Heart left ventricle (tissue), 16 donors: ENCODE measurements around the gene BCR. TPM values are rescaled to one million over a fixed set of nuclear protein-coding genes. Genes with fewer than 3 reads are reported as not detected.

Experiments used
- ATAC-seq, 4 donors: fragments of 200-7000 bp; cut with Tn5 transposase; one replicate each; pipeline ENCODE4 v1.9.1; 2020 to 2022; ENCODE audit warnings: moderate library complexity in 4 of 4, mild to moderate bottlenecking in 3 of 4, moderate number of reproducible peaks in 1 of 4
- DNase-seq, 5 donors: peaks; one replicate each; pipeline ENCODE4 v3.0.0-alpha.2; 2020
- H3K27ac ChIP-seq, 12 donors: fragments of 200-600 bp; sonication (generic) in 4 of 12; one replicate each; pipeline versions ENCODE4 v1.5.0 to v1.8.0; 2016 to 2022; ENCODE audit warnings: mild to moderate bottlenecking in 2 of 12
- H3K27me3 ChIP-seq, 9 donors: fragments of 200-600 bp; sonication (generic) in 2 of 9; one replicate each; pipeline versions ENCODE4 v1.5.1 to v1.8.0; 2016 to 2022; ENCODE audit warnings: mild to moderate bottlenecking in 3 of 9
- H3K36me3 ChIP-seq, 9 donors: fragments of 200-600 bp; sonication (generic) in 2 of 9; one replicate each; pipeline versions ENCODE4 v1.5.0 to v1.8.0; 2018 to 2022; ENCODE audit warnings: mild to moderate bottlenecking in 2 of 9
- H3K4me1 ChIP-seq, 12 donors: fragments of 200-600 bp; sonication (generic) in 4 of 12; one replicate each; pipeline versions ENCODE4 v1.5.0 to v1.8.0; 2016 to 2022; ENCODE audit warnings: mild to moderate bottlenecking in 3 of 12
- H3K4me3 ChIP-seq, 12 donors: fragments of 200-600 bp; sonication (generic) in 4 of 12; one replicate each; pipeline versions ENCODE4 v1.5.0 to v1.8.0; 2017 to 2022; ENCODE audit warnings: mild to moderate bottlenecking in 9 of 12, moderate library complexity in 4 of 12
- H3K9me3 ChIP-seq, 12 donors: fragments of 200-600 bp; sonication (generic) in 4 of 12; one replicate each; pipeline versions ENCODE4 v1.5.0 to v1.8.0; 2016 to 2022; ENCODE audit warnings: mild to moderate bottlenecking in 1 of 12
- CTCF ChIP-seq, 12 donors: fragments of 200-600 bp; sonication (generic) in 4 of 12; IDR thresholded peaks; one replicate each; pipeline versions ENCODE4 v1.5.0 to v1.8.0; 2018 to 2022; ENCODE audit warnings: antibody characterized with exemption in 12 of 12, mild to moderate bottlenecking in 5 of 12
- POLR2A ChIP-seq, 2 donors: fragments of 450-650 bp; IDR thresholded peaks; one replicate each; pipeline ENCODE4 v1.6.1; 2017; ENCODE audit warnings: antibody characterized with exemption in 2 of 2, mild to moderate bottlenecking in 2 of 2, moderate library complexity in 2 of 2
- WGBS, 4 donors: extraction: QIAGEN DNeasy Blood & Tissue Kit in 2 of 4; methylation state at CpG; one replicate each; pipeline versions ENCODE4 v1.1.5 to v1.1.7; 2013 to 2018; 5-methylcytosine and 5-hydroxymethylcytosine counted together
- intact Hi-C, 10 donors: fragments of 100-400 bp; cut with DNase I; formaldehyde crosslinking; loops; one replicate each; pipeline versions ENCODE4 v1.11.1 to v1.14.2; 2022
- polyA plus RNA-seq, 2 donors: library from polyadenylated mRNA; stranded (reverse); fragments of 200-250 nt; gene quantifications; one replicate each; pipeline ENCODE4 v1.2.3, GENCODE V29; 2013
- total RNA-seq, 9 donors: library from RNA; depleted of rRNA in 2 of 9; stranded (reverse); fragments of >200 nt in 2 of 9; fragmentation: NEBNext Ultra II Directional in 3 of 9; extraction: Animal tissue kit (Norgen Biotek cat#: 25700) in 3 of 9; gene quantifications; one replicate each; pipeline versions ENCODE4 v1.1.0 to v1.2.4, GENCODE V29; 2016 to 2023
- donor health status: ischemic (EF 13 %, LVEDD 7.1; RV severe dilation, severe dysfunction).
- donor health status: healthy with polysubstance abuse.
- donor health status: DM: no; HTN: yes; CAD: no.
- donor health status: DM: no; HTN: no; CAD: no.
- donor health status: ischemic (EF 25% LVEDD 6.9; RV normal size, moderate dysfunction).
- donor health status: ischemic (EF 25% LVEDD 5.7; RV mildly dilated, moderate dysfunction).
- donor health status: healthy.
- donor health status: DM: yes; HTN: yes; CAD: no.
- donor health status: ischemic (EF 35%, LVEDD 5.7; RV mildly dilated, moderate dysfunction).
- donor health status: nonischemic (EF 11% LVEDD 7.7; RV severe dilation, severe dysfunction).
- donor health status: DM: yes; HTN: yes; CAD: no.
- donor health status: PGD.
- donor health status: ischemic (EF 29% LVEDD 5.4; RV normal size, mild dysfunction).
- donor health status: nonischemic (EF 23%, LVEDD 6.1; RV moderate dilation, normal function).

Gene BCR
- total and polyA plus RNA-seq, 11 donors, result 12.6 to 51.1 (median 28.7) TPM

- ATAC-seq, result no peak
- 90 to 99% (median 96%) methylated on average over 3 of the region's 3 CpGs for WGBS, 4 donors
- peak overlapping the region in 2 of 12 donors; percentile 2 to 69 for H3K27ac ChIP-seq
Observed at GRCh38 chr22:23221351-23221804, 41.1 kb downstream of the BCR start.

GRCh38 chr22:23222033-23222792 lies 41.9 kb downstream of the BCR start:
- no peaks in the 10 kb centered on the region for H3K27me3 ChIP-seq
- DNase-seq (no peak), ATAC-seq (no peak)
- no peak overlapping the region for H3K4me3 ChIP-seq
- H3K4me1 ChIP-seq, result peaks cover 36 to 100% (median 88%) of the 10 kb centered on the region in 12 donors
- 93 to 95% (median 94%) methylated on average over 11 of the region's 11 CpGs for WGBS, 4 donors
- no peak for TF ChIP-seq POLR2A (IDR thresholded peaks at IDR 0.05)
- no peak for TF ChIP-seq CTCF (IDR thresholded peaks at IDR 0.05)
- intact Hi-C loops, result loop anchor here in 3 of 10 donors (5.0 to 10.0 kb wide), 2 partner anchors 40 to 53 kb away; partner anchors contain the start of gene BCR (in 2 of the 3)
- H3K9me3 ChIP-seq, result no peaks in the 10 kb centered on the region
- peak overlapping the region in 5 of 12 donors; percentile 9 to 82 (median 72) for H3K27ac ChIP-seq
- H3K36me3 ChIP-seq, result no peaks in the 10 kb centered on the region

More at GRCh38 chr22:23221351-23221804, 41.1 kb downstream of the BCR start:
- H3K9me3 ChIP-seq, result no peaks in the 10 kb centered on the region
- no peaks in the 10 kb centered on the region for H3K27me3 ChIP-seq
- no peak overlapping the region for H3K4me3 ChIP-seq
- H3K36me3 ChIP-seq, result no peaks in the 10 kb centered on the region
- no peak for TF ChIP-seq POLR2A (IDR thresholded peaks at IDR 0.05)
- no peak for TF ChIP-seq CTCF (IDR thresholded peaks at IDR 0.05)
- intact Hi-C loops, result loop anchor here in 3 of 10 donors (5.0 to 10.0 kb wide), 2 partner anchors 39 to 53 kb away; partner anchors contain the start of gene BCR (in 2 of the 3)
- no peak for DNase-seq
- peaks cover 32 to 100% (median 88%) of the 10 kb centered on the region in 12 donors for H3K4me1 ChIP-seq

- ATAC-seq (no peak), DNase-seq (no peak)
- no peak for TF ChIP-seq CTCF (IDR thresholded peaks at IDR 0.05)
- no peak for TF ChIP-seq POLR2A (IDR thresholded peaks at IDR 0.05)
- intact Hi-C loops, result loop anchor here in 3 of 10 donors (5.0 to 10.0 kb wide), 2 partner anchors 41 to 52 kb away; partner anchors contain the start of gene BCR (in 2 of the 3)
- H3K9me3 ChIP-seq, result peaks cover 0 to 4% (median under 1%) of the 10 kb centered on the region in 12 donors
- 80 to 90% (median 82%) methylated on average over 4 of the region's 4 CpGs for WGBS, 4 donors
- H3K4me3 ChIP-seq, result no peak overlapping the region
- H3K27me3 ChIP-seq, result no peaks in the 10 kb centered on the region
- no peaks in the 10 kb centered on the region for H3K36me3 ChIP-seq
- peaks cover 34 to 100% (median 87%) of the 10 kb centered on the region in 12 donors for H3K4me1 ChIP-seq
- peak overlapping the region in 11 of 12 donors; percentile 57 to 83 (median 66) for H3K27ac ChIP-seq
Observed at GRCh38 chr22:23222793-23223568, 42.7 kb downstream of the BCR start.
